HG03159 (cell line): ENCODE measurements around the gene NOXA1.
A peak's percentile ranks its signal among the peaks of the same experiment; 100 is the strongest.
"Not testable (repeated sequence)": the region's sequence is repeated elsewhere in the genome, so short reads cannot be mapped to it uniquely, and the experiment has no call there.

Experiments used
- ATAC-seq: cut with Tn5 transposase; IDR thresholded peaks from one replicate; pipeline ENCODE4 v1.9.1; 2021; ENCODE audit warnings: mild to moderate bottlenecking, moderate library complexity; ENCODE audit not compliant: unreplicated experiment

The NOXA1 gene, protein sequence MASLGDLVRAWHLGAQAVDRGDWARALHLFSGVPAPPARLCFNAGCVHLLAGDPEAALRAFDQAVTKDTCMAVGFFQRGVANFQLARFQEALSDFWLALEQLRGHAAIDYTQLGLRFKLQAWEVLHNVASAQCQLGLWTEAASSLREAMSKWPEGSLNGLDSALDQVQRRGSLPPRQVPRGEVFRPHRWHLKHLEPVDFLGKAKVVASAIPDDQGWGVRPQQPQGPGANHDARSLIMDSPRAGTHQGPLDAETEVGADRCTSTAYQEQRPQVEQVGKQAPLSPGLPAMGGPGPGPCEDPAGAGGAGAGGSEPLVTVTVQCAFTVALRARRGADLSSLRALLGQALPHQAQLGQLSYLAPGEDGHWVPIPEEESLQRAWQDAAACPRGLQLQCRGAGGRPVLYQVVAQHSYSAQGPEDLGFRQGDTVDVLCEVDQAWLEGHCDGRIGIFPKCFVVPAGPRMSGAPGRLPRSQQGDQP

GRCh38 chr9:137422604-137423513 is at the start of gene NOXA1, which contains the start of gene EXD3:
TSS of gene NOXA1 (plus strand) at chr9:137423393. CDS start at chr9:137423530, 137 bp downstream.
TSS of gene EXD3 (minus strand) at chr9:137423162. CDS start at chr9:137395357, 27,805 bp downstream.
- peak; percentile 85 for ATAC-seq

DNA sequence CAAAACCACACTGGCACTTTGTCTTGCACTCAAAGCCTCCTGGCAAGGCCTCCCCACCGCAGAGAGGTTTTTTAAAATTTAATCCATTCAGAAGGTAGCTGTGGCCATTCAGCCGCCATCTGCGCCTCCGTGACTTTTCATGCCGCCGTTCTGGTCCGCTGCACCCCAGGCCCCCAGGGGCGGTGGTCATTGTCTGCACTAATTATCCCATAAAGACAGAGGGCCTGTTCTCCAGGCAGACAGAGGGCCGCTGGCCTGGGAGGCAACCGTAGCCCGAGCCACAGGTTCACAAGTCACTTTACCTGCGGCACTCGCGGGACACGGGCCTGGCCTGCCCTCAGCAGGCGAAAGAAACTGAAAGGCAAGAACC is 49.6 kb upstream of the NOXA1 start:
- no peak for ATAC-seq

DNA sequence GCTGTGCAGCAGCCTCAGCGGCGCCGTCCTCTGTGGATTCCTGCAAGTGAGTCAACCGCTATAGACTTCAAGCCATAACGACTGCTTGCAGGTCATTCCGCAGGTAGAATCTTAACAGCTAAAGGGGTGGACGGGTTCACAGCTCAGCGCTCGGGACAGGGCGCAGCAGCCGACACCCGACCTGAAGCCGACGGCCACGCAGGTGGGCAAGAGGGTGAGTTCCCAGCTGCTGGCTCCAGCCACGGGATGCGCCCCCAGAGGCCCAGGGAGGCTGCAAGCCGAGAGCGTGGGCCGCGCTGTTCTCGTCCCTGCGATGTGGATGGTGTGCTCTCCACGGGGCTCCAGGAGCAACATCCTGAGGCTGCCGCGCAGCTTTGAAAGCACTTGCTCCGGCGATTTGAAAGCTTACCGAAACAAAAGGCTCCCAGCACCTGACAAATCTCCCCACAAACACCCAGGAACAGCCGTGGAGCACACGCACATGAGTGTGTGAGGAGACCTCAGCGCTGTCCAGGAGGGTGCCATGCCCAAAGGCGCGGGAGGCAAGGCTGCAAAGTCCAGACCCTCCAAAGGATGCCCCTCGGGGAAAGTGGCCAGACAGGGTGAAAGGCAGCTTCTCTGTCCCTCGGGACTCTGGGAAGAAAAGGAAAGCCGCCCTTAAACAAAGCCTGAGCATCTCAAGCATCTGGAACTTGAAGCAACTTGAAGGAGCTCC is 48.9 kb upstream of the NOXA1 start:
- ATAC-seq = no peak

DNA sequence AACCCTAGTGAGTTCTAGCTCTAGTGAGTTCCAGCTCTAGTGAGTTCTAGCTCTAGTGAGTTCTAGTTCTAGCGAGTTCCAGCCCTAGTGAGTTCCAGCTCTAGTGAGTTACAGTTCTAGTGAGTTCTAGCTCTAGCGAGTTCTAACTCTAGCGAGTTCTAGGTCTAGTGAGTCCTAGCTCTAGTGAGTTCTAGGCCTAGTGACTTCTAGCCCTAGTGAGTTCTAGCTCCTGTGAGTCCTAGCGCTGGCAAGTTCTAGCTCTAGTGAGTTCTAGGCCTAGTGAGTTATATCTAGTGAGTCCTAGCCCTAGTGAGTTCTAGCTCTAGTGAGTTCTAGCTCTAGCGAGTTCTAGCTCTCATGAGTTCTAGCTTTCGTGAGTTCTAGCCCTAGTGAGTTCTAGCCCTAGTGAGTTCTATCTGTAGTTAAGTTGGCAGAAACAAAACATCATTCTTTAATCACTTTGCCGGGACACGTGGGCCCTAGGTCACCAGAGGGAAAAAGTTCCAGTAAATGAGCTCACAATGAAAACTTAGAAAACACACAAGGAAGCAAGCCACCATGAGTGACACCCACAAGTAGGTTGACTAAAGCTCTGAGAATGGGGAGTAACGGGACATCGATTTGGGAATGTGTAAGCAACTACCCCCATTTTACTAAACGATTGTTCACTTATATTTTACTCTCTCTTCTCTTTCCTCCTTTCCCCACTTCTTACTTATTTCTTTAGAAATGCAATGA is 47.7 kb upstream of the NOXA1 start:
- ATAC-seq = no peak

DNA sequence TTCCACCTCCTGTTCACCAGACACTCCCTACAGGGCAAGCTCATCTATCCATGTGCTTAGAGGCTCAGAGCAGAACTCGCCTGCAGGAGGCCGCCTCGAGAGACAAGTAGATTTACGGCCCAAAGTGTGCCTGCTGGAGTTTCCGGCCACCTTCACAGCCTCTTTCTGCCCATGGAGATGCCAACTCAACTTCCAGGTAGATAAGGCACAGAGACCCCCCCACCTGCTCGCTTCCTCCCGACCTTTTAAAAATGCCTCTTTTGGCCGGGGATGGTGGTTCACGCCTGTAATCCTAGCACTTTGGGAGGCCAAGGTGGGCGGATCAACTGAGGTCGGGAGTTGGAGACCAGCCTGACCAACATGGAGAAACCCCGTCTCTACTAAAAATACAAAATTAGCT is 46.8 kb upstream of the NOXA1 start:
- no peak for ATAC-seq

GRCh38 chr9:137378688-137379410 is 44.3 kb upstream of the NOXA1 start:
- ATAC-seq = not testable (repeated sequence)

DNA sequence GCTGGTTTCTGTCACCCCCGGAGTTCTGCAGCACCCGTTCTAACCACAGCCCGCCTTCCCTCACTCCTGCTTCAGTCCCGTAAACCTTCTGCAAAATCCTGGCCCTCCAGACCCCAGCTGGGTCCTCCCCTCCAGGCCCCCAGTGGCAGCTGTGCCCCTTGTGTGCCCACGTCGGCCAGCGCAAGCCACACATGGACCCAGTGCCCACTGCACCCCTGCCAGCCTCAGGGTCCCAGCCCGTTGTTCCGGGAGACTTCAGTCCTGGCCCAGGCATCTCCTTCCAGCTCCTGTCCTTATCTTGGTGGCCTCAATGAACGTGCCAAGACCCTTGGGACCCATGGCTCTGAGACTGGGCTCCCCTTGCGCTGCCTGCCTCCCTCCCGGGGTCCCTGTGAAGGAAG is 43.4 kb upstream of the NOXA1 start:
- no peak for ATAC-seq

- no peak for ATAC-seq
Measured at GRCh38 chr9:137380171-137380570, 43.0 kb upstream of the NOXA1 start.

DNA sequence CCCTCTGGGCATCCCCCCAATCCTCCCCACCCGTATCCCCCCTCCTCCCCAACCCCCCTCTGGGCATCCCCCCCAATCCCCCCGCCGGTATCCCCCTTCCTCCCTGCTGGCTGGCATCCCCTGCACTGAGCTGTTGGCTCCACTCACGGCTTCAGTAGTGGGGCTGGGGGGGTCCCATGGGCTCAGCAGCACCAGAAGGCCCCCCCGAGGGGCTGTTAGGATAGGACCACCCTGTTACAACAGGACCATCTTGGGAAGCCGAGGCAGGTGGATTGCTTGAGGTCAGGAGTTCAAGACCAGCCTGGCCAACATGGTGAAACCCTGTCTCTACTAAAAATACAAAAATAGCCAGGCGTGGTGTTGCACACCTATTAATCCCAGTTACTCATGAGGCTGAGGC is 42.6 kb upstream of the NOXA1 start:
- no peak for ATAC-seq

- ATAC-seq = no peak
Measured at GRCh38 chr9:137381501-137382443, 41.4 kb upstream of the NOXA1 start.

DNA sequence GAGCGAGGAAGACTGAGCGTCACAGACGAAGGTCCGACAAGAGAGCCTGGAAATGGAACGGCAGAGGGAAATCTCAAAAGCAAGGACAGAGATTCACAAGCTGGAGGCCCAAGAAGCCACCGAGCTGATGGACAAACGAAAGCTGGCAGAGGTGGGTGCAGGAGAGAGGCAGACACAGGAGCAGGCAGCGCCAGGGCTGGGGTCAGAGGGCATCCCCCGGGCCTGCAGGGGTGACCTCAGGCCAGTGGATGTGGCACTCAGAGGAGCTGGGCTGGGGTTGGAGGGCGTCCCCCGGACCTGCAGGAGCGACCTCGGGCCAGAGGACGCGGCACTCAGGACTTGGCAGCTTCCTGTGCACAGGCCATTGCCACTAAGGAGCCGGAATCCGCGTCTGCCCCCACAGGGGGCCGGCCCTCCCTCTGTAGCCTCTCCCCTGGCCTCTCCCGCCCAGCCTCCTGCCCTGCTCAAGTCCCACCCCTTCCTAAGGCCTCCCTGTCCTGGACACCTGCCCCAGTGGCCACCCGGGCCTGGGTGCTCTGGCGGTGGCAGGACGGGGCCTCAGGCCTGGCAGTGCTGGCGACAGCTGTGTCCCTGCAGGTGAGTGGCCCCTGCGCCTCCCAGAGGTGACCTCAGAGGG is 40.6 kb upstream of the NOXA1 start:
- no peak for ATAC-seq

GRCh38 chr9:137383081-137383783 is 40.0 kb upstream of the NOXA1 start:
- ATAC-seq = no peak

DNA sequence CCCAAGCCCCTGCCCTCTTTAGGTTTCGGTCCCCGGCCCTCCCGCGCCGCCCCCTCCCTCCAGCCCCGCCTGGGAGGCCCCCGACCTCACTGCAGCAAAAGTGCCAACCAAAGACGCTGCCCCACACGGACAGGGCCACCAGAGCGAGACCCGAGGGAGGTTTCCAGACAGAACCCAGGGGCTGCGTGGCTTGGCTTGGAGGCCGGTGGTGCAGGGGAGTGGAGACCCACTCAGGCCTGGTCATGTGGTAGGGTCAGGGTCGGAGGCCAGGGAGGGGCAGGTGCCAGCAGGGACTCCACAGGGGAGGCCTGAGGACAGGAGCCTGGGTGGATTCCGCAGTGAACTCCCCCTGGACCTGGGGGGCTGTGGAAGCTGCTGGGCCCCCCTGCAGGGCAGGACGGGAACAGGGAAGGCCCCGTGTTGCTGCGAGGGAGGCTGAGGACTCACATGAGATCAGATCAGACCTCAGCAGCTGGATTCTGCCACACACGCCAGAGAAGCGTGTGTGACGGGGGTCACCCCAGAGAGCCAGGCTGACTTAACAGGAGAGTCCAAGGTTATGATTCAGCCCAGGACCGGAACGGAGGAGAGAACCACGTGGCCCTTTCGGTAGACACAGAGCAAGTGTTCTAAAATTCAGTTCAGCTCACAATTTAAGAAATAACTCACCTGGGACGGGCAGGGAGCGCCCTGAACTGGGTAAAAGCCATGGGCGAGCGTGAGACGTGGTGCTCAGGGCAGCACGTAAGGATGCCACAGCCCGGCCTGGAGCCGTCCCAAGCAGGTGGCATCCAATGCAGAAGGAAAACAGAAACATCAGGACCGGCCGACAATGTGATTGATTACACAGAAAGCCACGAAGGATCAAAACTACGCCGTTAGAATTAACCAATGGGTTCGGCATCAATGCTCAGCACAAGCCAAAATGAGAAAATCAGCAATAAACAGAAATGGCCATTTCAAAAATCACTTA is 39.1 kb upstream of the NOXA1 start:
- no peak for ATAC-seq

DNA sequence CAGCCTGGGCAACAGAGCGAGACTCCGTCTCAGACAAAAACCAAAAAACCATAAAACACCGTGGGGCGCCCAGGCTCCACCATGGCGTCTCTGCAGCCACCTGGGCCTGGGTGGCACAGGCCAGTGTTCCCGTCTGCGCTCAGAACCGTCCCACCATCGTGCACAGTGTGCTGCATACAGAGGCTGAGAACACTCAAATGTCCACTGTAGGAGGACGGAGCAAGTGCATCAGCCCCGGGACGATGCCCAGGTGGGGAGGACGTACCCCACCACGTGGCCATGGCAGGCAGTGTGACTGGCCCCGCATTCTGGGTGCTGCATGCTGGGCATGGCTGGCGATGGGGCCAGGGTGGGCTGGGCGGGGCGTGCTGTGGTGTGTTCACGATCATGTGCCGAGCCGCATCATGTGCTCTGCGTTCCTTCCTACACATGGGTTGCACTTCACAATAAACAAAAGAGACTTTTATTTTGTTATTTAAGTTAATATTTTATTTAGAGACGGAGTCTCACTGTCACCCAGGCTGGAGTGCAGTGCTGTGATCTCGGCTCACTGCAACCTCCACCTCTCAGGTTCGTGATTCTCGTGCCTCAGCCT is 38.0 kb upstream of the NOXA1 start:
- ATAC-seq = no peak

DNA sequence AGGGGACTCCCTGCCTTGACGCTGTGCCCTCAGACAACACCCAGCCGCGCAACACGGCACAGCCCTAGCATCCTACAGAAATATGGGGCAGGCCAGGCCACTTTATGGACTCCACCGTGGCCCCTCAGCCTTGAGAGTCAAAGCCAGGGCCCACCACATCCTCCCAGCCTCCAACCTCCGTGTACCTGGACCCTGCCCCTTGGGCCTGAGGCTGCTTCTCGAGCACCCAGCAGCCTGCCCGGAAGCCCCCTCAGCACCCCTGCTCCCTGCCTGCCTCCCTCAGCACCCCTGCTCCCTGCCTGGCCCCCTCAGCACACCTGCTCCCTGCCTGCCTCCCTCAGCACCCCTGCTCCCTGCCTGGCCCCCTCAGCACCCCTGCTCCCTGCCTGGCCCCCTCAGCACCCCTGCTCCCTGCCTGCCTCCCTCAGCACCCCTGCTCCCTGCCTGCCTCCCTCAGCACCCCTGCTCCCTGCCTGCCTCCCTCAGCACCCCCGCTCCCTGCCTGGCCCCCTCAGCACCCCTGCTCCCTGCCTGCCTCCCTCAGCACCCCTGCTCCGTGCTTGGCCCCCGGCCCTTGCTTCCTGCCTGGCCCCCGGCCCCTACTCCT is 36.6 kb upstream of the NOXA1 start:
- not testable (repeated sequence) for ATAC-seq
